Natural killer cell (primary cell): Measurements from ENCODE around the gene BNIPL. TPM values are rescaled to one million over a fixed set of nuclear protein-coding genes. Genes with fewer than 3 reads are reported as not detected.

Experiments
- ATAC-seq, 3 donors: fragments of 150-1000 bp in 2 of 3; fragments of 200-7000 bp in 1 of 3; cut with Tn5 transposase; 1 replicate in 1 of 3; 2 replicates in 2 of 3; pipeline ENCODE4 v1.10.0; 2021; ENCODE audit warnings: mild to moderate bottlenecking in 2 of 3, moderate library complexity in 2 of 3
- DNase-seq, 2 donors: peaks; one replicate each; pipeline versions ENCODE4 v3.0.0 to v3.0.0-alpha.2; 2013 to 2021; ENCODE audit warnings: mixed read lengths in 1 of 2
- H3K27ac ChIP-seq: one replicate; pipeline ENCODE4 v1.5.1; 2013; ENCODE audit warnings: mild to moderate bottlenecking, low read length
- H3K27me3 ChIP-seq: one replicate; pipeline ENCODE4 v1.6.1; 2013; ENCODE audit warnings: low read length; ENCODE audit not compliant: control insufficient read depth, insufficient read depth
- H3K36me3 ChIP-seq: one replicate; pipeline ENCODE4 v1.6.1; 2013; ENCODE audit warnings: low read length; ENCODE audit not compliant: control insufficient read depth, insufficient read depth
- H3K4me1 ChIP-seq: one replicate; pipeline ENCODE4 v1.6.1; 2013; ENCODE audit warnings: low read length; ENCODE audit not compliant: control insufficient read depth, insufficient read depth
- H3K4me3 ChIP-seq: one replicate; pipeline ENCODE4 v1.5.1; 2013; ENCODE audit warnings: low read length
- H3K9me3 ChIP-seq: one replicate; pipeline ENCODE4 v1.6.1; 2013; ENCODE audit warnings: low read length; ENCODE audit not compliant: control insufficient read depth, insufficient read depth
- H3K27ac Mint-ChIP-seq, 2 donors: one replicate each; pipeline ENCODE4 v1.8.0; 2022; ENCODE audit warnings: mild to moderate bottlenecking in 2 of 2, mixed read lengths in 2 of 2, moderate library complexity in 1 of 2
- H3K27me3 Mint-ChIP-seq, 2 donors: one replicate each; pipeline ENCODE4 v1.8.0; 2022; ENCODE audit warnings: low read depth in 2 of 2, mixed read lengths in 2 of 2
- H3K36me3 Mint-ChIP-seq: one replicate; pipeline ENCODE4 v1.8.0; 2022; ENCODE audit warnings: mixed read lengths
- H3K4me1 Mint-ChIP-seq, 2 donors: one replicate each; pipeline ENCODE4 v1.8.0; 2022; ENCODE audit warnings: mixed read lengths in 2 of 2
- H3K4me3 Mint-ChIP-seq: one replicate; pipeline ENCODE4 v1.8.0; 2022; ENCODE audit warnings: mild to moderate bottlenecking, moderate library complexity, mixed read lengths
- H3K9me3 Mint-ChIP-seq, 2 donors: one replicate each; pipeline ENCODE4 v1.8.0; 2022; ENCODE audit warnings: mixed read lengths in 2 of 2
- CTCF ChIP-seq: fragments of 200-600 bp; IDR thresholded peaks from one replicate; pipeline ENCODE4 v1.8.0; 2022; ENCODE audit warnings: antibody characterized with exemption
- WGBS: methylation state at CpG from one replicate; pipeline ENCODE4 v1.1.7; 2013; ENCODE audit warnings: missing lambda C conversion rate; ENCODE audit not compliant: insufficient coverage; 5-methylcytosine and 5-hydroxymethylcytosine counted together
- intact Hi-C: fragments of 100-400 bp; cut with micrococcal nuclease; formaldehyde crosslinking; loops from one replicate; pipeline ENCODE4 v1.14.2; 2022
- total RNA-seq, 4 donors: library from RNA; stranded (reverse); fragments of 120-200 nt in 1 of 4; gene quantifications; one replicate each; pipeline versions ENCODE4 v1.2.3 to v1.2.4, GENCODE V29; 2013 to 2022

Gene BNIPL
- total RNA-seq, 3 donors from 2014 or later (not counting 1 experiment from before 2014, with no cell fraction given) = 0.28 to 0.39 (median 0.33) TPM

DNA sequence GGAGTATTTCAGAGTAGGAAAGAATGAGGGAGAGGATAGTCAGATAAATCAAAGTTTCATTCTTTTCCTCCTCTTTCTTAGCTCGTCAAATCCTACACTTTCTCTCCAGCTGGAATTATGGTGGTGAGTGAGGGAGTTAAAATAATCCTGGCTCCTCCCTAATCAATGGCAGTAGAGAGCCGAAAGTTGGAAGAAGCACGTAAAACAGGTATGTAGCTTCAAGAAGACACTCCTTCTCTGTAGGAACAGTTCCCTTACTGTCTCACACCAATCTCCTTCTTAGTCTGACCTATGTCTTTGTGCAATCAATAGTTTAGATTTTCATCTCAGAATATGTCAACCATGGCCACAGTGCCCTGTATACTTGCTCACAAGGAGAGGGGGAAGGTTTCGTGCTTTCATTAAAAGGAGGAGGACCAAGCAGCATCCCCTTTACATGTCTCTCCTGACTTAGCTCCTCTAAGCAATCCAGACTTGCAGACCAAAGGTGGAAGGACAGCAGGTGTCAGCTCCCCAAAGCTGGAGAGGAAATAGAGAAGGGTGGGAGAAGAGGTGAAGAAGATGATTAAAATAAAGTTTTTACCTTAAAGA is 30.6 kb upstream of the BNIPL start:
- H3K4me1 ChIP-seq = peaks cover 63% of the 10 kb centered on the region
- 57% methylated on average over 3 of the region's 4 CpGs for WGBS
- ATAC-seq (no peak), DNase-seq (peak in 1 of 2 donors; percentile 35)
- intact Hi-C loops = no loop called here
- Mint-ChIP-seq H3K27ac (peak overlapping the region; percentile 95 to 96), H3K36me3 (no peaks in the 10 kb centered on the region), H3K9me3 (no peaks in the 10 kb centered on the region), H3K4me1 (peaks cover 47 to 60% of the 10 kb centered on the region in 2 donors), H3K27me3 (no peaks in the 10 kb centered on the region), H3K4me3 (peak overlapping the region; percentile 94)
- peak overlapping the region; percentile 95 for H3K27ac ChIP-seq
- no peaks in the 10 kb centered on the region for H3K9me3 ChIP-seq
- no peaks in the 10 kb centered on the region for H3K27me3 ChIP-seq
- H3K36me3 ChIP-seq = no peaks in the 10 kb centered on the region
- TF ChIP-seq CTCF = no peak
- peak overlapping the region; percentile 51 for H3K4me3 ChIP-seq

- WGBS = 9% methylated on average over 17 of the region's 18 CpGs
- Histone ChIP-seq H3K36me3 (no peaks in the 10 kb centered on the region), H3K9me3 (no peaks in the 10 kb centered on the region), H3K4me3 (peak within 1 kb of the TSS; percentile 51), H3K27ac (peak within 1 kb of the TSS; percentile 95), H3K27me3 (no peaks in the 10 kb centered on the region), H3K4me1 (peaks cover 63% of the 10 kb centered on the region)
- intact Hi-C loops = no loop called here
- no peak for TF ChIP-seq CTCF
- H3K4me3 Mint-ChIP-seq = peak within 1 kb of the TSS; percentile 94
- peak within 1 kb of the TSS; percentile 95 to 96 for H3K27ac Mint-ChIP-seq
- DNase-seq = peak; percentile 26 to 63
- H3K36me3 Mint-ChIP-seq = no peaks in the 10 kb centered on the region
- no peaks in the 10 kb centered on the region for H3K9me3 Mint-ChIP-seq
- H3K4me1 Mint-ChIP-seq = peaks cover 52 to 65% of the 10 kb centered on the region in 2 donors
- no peaks in the 10 kb centered on the region for H3K27me3 Mint-ChIP-seq
- ATAC-seq = peak in 2 of 3 donors; percentile 3 to 36
These were observed 29.9 kb upstream of the BNIPL start, which contains the start of gene MINDY1 for GRCh38 chr1:151006327-151007052. TSS of gene MINDY1 (minus strand) at chr1:151006902. CDS start at chr1:151002617, 4,285 bp downstream.

DNA sequence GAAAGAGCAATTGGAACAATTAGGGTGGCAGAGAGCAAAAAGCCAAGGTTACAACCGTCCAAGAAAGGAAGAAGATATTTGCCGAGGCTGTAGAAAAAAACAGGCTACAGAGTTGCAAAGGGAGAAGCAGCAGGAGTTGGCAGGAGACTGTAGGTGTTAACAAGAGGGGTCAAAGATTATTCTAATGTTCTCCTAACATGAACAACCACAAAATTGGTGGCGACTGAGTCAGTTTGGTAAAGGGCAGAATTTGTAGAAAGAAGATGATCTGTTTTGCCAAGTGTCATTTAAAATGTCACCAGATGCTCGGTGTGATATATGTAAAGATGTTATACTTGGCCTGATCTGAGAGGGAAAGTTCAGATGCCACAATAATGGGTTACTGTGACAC is 28.5 kb upstream of the BNIPL start:
- Histone ChIP-seq H3K27ac (peak overlapping the region; percentile 95), H3K4me3 (peak overlapping the region; percentile 73), H3K4me1 (peaks cover 55% of the 10 kb centered on the region), H3K36me3 (no peaks in the 10 kb centered on the region), H3K27me3 (no peaks in the 10 kb centered on the region), H3K9me3 (no peaks in the 10 kb centered on the region)
- ATAC-seq (no peak), DNase-seq (no peak)
- intact Hi-C loops = loop anchor here (1.0 to 2.0 kb wide), 2 partner anchors 41 to 51 kb away; partner anchors contain the start of gene CDC42SE1
- no peaks in the 10 kb centered on the region for H3K9me3 Mint-ChIP-seq
- H3K4me1 Mint-ChIP-seq = peaks cover 53 to 65% of the 10 kb centered on the region in 2 donors
- H3K27me3 Mint-ChIP-seq = no peaks in the 10 kb centered on the region
- 21% methylated on average over 4 of the region's 4 CpGs for WGBS
- H3K4me3 Mint-ChIP-seq = peak overlapping the region; percentile 94
- TF ChIP-seq CTCF = no peak
- H3K36me3 Mint-ChIP-seq = no peaks in the 10 kb centered on the region
- H3K27ac Mint-ChIP-seq = peak overlapping the region; percentile 95 to 96
